H9 (cell line): ENCODE data around the gene ANKS1B. TPM values are rescaled to one million over a fixed set of nuclear protein-coding genes. Genes with fewer than 3 reads are reported as not detected.

Source experiments
- DNase-seq: peaks from one replicate; pipeline ENCODE4 v3.0.0-alpha.2; 2017
- H2AFZ ChIP-seq: one replicate; pipeline ENCODE4 v1.6.1; 2013; ENCODE audit warnings: mild to moderate bottlenecking, low read length, control low read depth, moderate library complexity
- H2AK5ac ChIP-seq: 2 replicates; pipeline ENCODE4 v1.6.1; 2013; ENCODE audit warnings: low read length, control low read depth, mixed read lengths; ENCODE audit not compliant: insufficient read length
- H2BK120ac ChIP-seq: one replicate; pipeline ENCODE4 v1.6.1; 2013; ENCODE audit warnings: low read depth, mild to moderate bottlenecking, low read length, control low read depth, inconsistent platforms; ENCODE audit not compliant: poor library complexity, severe bottlenecking
- H2BK12ac ChIP-seq: 2 replicates; pipeline ENCODE4 v1.6.1; 2013; ENCODE audit warnings: low read length, control low read depth, mixed read lengths, low read depth; ENCODE audit not compliant: insufficient read length
- H2BK15ac ChIP-seq: 2 replicates; pipeline ENCODE4 v1.6.1; 2013; ENCODE audit warnings: low read depth, low read length, control low read depth
- H2BK20ac ChIP-seq: one replicate; pipeline ENCODE4 v1.6.1; 2013; ENCODE audit warnings: low read depth, mild to moderate bottlenecking, low read length, control low read depth, inconsistent platforms; ENCODE audit not compliant: poor library complexity, severe bottlenecking
- H2BK5ac ChIP-seq: 2 replicates; pipeline ENCODE4 v1.6.1; 2013; ENCODE audit warnings: low read length, control low read depth, mixed read lengths; ENCODE audit not compliant: insufficient read length
- H3K14ac ChIP-seq: 2 replicates; pipeline ENCODE4 v1.6.1; 2013; ENCODE audit warnings: low read length, control low read depth; ENCODE audit not compliant: insufficient read depth
- H3K18ac ChIP-seq: 2 replicates; pipeline ENCODE4 v1.6.1; 2013; ENCODE audit warnings: low read depth, mild to moderate bottlenecking, mixed read lengths, low read length, control low read depth; ENCODE audit not compliant: insufficient read length
- H3K23ac ChIP-seq: 2 replicates; pipeline ENCODE4 v1.6.1; 2013; ENCODE audit warnings: low read length, control low read depth, mixed read lengths, low read depth; ENCODE audit not compliant: insufficient read length
- H3K23me2 ChIP-seq: 2 replicates; pipeline ENCODE4 v1.6.1; 2013; ENCODE audit warnings: low read depth, mild to moderate bottlenecking, mixed read lengths, low read length, control low read depth; ENCODE audit not compliant: insufficient read length, poor library complexity, severe bottlenecking
- H3K27ac ChIP-seq: 2 replicates; pipeline ENCODE4 v1.5.1; 2013; ENCODE audit warnings: low read length, control low read depth, mixed read lengths, low read depth; ENCODE audit not compliant: insufficient read length
- H3K27me3 ChIP-seq: 2 replicates; pipeline ENCODE4 v1.6.1; 2013; ENCODE audit warnings: low read length, control low read depth, inconsistent platforms; ENCODE audit not compliant: insufficient read depth
- H3K4ac ChIP-seq: 2 replicates; pipeline ENCODE4 v1.6.1; 2013; ENCODE audit warnings: low read depth, mild to moderate bottlenecking, control low read depth, inconsistent platforms, low read length, moderate library complexity
- H3K4me1 ChIP-seq: 2 replicates; pipeline ENCODE4 v1.6.1; 2013; ENCODE audit warnings: low read length, control low read depth, inconsistent platforms; ENCODE audit not compliant: insufficient read depth
- H3K4me2 ChIP-seq: 2 replicates; pipeline ENCODE4 v1.6.1; 2013; ENCODE audit warnings: low read length, control low read depth, mixed read lengths; ENCODE audit not compliant: insufficient read length, insufficient read depth
- H3K56ac ChIP-seq: 2 replicates; pipeline ENCODE4 v1.6.1; 2013; ENCODE audit warnings: low read depth, mild to moderate bottlenecking, mixed read lengths, low read length, control low read depth; ENCODE audit not compliant: insufficient read length
- H3K79me1 ChIP-seq: 2 replicates; pipeline ENCODE4 v1.6.1; 2013; ENCODE audit warnings: low read depth, mild to moderate bottlenecking, moderate library complexity, low read length, control low read depth, inconsistent platforms; ENCODE audit not compliant: insufficient read depth, poor library complexity, severe bottlenecking
- H3K79me2 ChIP-seq: 2 replicates; pipeline ENCODE4 v1.6.1; 2013; ENCODE audit warnings: low read length, control low read depth, inconsistent platforms; ENCODE audit not compliant: insufficient read depth
- H3K9ac ChIP-seq: 2 replicates; pipeline ENCODE4 v1.6.1; 2013; ENCODE audit warnings: low read length, control low read depth, mixed read lengths; ENCODE audit not compliant: insufficient read length; ENCODE audit errors: extremely low read depth
- H3K9me3 ChIP-seq: one replicate; pipeline ENCODE4 v1.6.1; 2013; ENCODE audit warnings: low read depth, low read length, inconsistent platforms; ENCODE audit not compliant: control insufficient read depth
- H3T11ph ChIP-seq: one replicate; pipeline ENCODE4 v1.6.1; 2013; ENCODE audit warnings: mild to moderate bottlenecking, low read length, control low read depth, inconsistent platforms
- H4K20me1 ChIP-seq: one replicate; pipeline ENCODE4 v1.6.1; 2013; ENCODE audit not compliant: control insufficient read depth, insufficient read length, insufficient read depth
- H4K5ac ChIP-seq: 2 replicates; pipeline ENCODE4 v1.6.1; 2013; ENCODE audit warnings: low read depth, mild to moderate bottlenecking, mixed read lengths, low read length, control low read depth; ENCODE audit not compliant: insufficient read length
- H4K8ac ChIP-seq: replicated peaks from 2 replicates; pipeline ENCODE4 v1.6.1; 2013; ENCODE audit warnings: low read length, control low read depth, mixed read lengths, low read depth; ENCODE audit not compliant: insufficient read length
- H4K91ac ChIP-seq: 2 replicates; pipeline ENCODE4 v1.6.1; 2013; ENCODE audit warnings: low read depth, mild to moderate bottlenecking, moderate library complexity, mixed read lengths, low read length, control low read depth; ENCODE audit not compliant: insufficient read length
- H3K27ac Mint-ChIP-seq, 3 experiments: 2 replicates in 2 of 3; 3 replicates in 1 of 3; pipeline ENCODE4 v1.8.0; 2020 to 2021; ENCODE audit warnings: mixed read lengths in 3 of 3, mild to moderate bottlenecking in 1 of 3, moderate library complexity in 1 of 3
- H3K27me3 Mint-ChIP-seq: 2 replicates; pipeline ENCODE4 v1.8.0; 2021; ENCODE audit warnings: low read depth, mild to moderate bottlenecking, moderate library complexity, mixed read lengths
- H3K36me3 Mint-ChIP-seq, 3 experiments: 2 replicates in 2 of 3; 3 replicates in 1 of 3; pipeline ENCODE4 v1.8.0; 2020 to 2021; ENCODE audit warnings: low read depth in 3 of 3, mixed read lengths in 3 of 3; ENCODE audit not compliant: insufficient read depth in 1 of 3
- H3K4me1 Mint-ChIP-seq, 2 experiments: 2 replicates each; pipeline ENCODE4 v1.8.0; 2020; ENCODE audit warnings: mixed read lengths in 2 of 2
- H3K4me3 Mint-ChIP-seq, 2 experiments: 2 replicates in 1 of 2; 3 replicates in 1 of 2; pipeline ENCODE4 v1.8.0; 2020 to 2021; ENCODE audit warnings: mild to moderate bottlenecking in 2 of 2, mixed read lengths in 2 of 2, moderate library complexity in 1 of 2
- H3K9me3 Mint-ChIP-seq, 2 experiments: 2 replicates in 1 of 2; 3 replicates in 1 of 2; pipeline ENCODE4 v1.8.0; 2020; ENCODE audit warnings: mild to moderate bottlenecking in 2 of 2, mixed read lengths in 2 of 2, moderate library complexity in 1 of 2
- WGBS: extraction: QIAGEN DNeasy Blood & Tissue Kit; methylation state at CpG from one replicate; pipeline ENCODE4 v1.1.7; 2013; ENCODE audit warnings: missing lambda C conversion rate, low lambda C conversion rate, mixed read lengths; ENCODE audit not compliant: insufficient read length; ENCODE audit errors: extremely low coverage; 5-methylcytosine and 5-hydroxymethylcytosine counted together
- total RNA-seq: library from RNA; stranded (reverse); gene quantifications from 2 replicates; pipeline ENCODE4 v1.2.1, GENCODE V29; 2021
- TF ChIP-seq, protein P1 (sequence below): fragments of 200-600 bp; sonication (generic); conservative IDR thresholded peaks from 3 replicates; pipeline ENCODE4 v1.8.0; 2021; ENCODE audit warnings: antibody characterized with exemption, mild to moderate bottlenecking

ANKS1B gene
- total RNA-seq, 1 experiment from 2014 or later: 4.1 TPM

DNA sequence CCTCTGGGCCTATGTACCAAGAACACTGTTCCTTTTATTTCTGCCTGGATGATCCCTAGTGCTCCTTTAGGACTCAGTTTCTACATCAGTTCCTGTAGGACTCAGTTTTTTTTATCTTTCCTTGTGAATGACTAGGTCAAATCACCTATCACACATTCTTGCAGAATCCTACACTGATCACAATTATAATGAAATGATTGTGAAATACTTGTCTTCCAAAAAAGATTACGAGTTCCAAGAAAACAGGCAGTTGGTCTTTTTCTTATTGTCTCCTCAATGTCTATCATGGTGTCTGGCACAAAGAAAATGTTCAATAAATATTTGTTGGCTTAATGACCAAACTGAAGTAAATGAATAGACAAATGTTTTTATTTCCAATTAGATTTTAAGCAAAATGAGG lies 432.7 kb downstream of the ANKS1B start:
- Mint-ChIP-seq H3K4me3 (no peak overlapping the region), H3K4me1 (no peaks in the 10 kb centered on the region; a peak in 1 of 4 replicates), H3K36me3 (no peaks in the 10 kb centered on the region), H3K27me3 (no peaks in the 10 kb centered on the region), H3K27ac (no peak overlapping the region), H3K9me3 (no peaks in the 10 kb centered on the region)
- Histone ChIP-seq H3K23me2 (no peaks in the 10 kb centered on the region), H3K9ac (no peak overlapping the region), H3K4me1 (no peaks in the 10 kb centered on the region), H3K23ac (no peak overlapping the region), H2BK12ac (no peak overlapping the region), H3K4me2 (no peak overlapping the region), H4K20me1 (no peaks in the 10 kb centered on the region), H3K14ac (no peak overlapping the region), H3T11ph (no peak overlapping the region), H2BK5ac (no peak overlapping the region), H2BK15ac (no peak overlapping the region), H4K8ac (no peak overlapping the region), H2AK5ac (no peak overlapping the region), H4K91ac (no peak overlapping the region), H2BK120ac (no peak overlapping the region), H3K27ac (no peak overlapping the region), H2BK20ac (no peak overlapping the region), H4K5ac (no peak overlapping the region), H2AFZ (no peak overlapping the region), H3K4ac (no peak overlapping the region), H3K18ac (no peak overlapping the region), H3K9me3 (no peaks in the 10 kb centered on the region), H3K56ac (no peak overlapping the region), H3K79me2 (no peaks in the 10 kb centered on the region), H3K27me3 (no peaks in the 10 kb centered on the region), H3K79me1 (no peaks in the 10 kb centered on the region)
- WGBS: no CpG with 5 or more reads among the region's 1 CpG
- TF ChIP-seq, protein P1, sequence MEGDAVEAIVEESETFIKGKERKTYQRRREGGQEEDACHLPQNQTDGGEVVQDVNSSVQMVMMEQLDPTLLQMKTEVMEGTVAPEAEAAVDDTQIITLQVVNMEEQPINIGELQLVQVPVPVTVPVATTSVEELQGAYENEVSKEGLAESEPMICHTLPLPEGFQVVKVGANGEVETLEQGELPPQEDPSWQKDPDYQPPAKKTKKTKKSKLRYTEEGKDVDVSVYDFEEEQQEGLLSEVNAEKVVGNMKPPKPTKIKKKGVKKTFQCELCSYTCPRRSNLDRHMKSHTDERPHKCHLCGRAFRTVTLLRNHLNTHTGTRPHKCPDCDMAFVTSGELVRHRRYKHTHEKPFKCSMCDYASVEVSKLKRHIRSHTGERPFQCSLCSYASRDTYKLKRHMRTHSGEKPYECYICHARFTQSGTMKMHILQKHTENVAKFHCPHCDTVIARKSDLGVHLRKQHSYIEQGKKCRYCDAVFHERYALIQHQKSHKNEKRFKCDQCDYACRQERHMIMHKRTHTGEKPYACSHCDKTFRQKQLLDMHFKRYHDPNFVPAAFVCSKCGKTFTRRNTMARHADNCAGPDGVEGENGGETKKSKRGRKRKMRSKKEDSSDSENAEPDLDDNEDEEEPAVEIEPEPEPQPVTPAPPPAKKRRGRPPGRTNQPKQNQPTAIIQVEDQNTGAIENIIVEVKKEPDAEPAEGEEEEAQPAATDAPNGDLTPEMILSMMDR: no peak
- DNase-seq: no peak
